ENCODE measurements around the gene KCNJ15.

Gene KCNJ15

GRCh38 chr21:38325731-38326420 lies 69.1 kb downstream of the KCNJ15 start:
- H3K4me1 ChIP-seq (ENCODE audit: low read length) = no peaks in the 10 kb centered on the region
- no peak overlapping the region for H3K9ac ChIP-seq (ENCODE audit: low read length)
- H3K27me3 ChIP-seq (ENCODE audit: low read depth, low read length) = no peaks in the 10 kb centered on the region
- H3K4me2 ChIP-seq (ENCODE audit: low read length) = no peak overlapping the region
- no peaks in the 10 kb centered on the region for H3K9me3 ChIP-seq (ENCODE audit: insufficient read depth, low read length)
- H3K79me2 ChIP-seq (ENCODE audit: low read length) = no peaks in the 10 kb centered on the region
- H3K36me3 ChIP-seq (replicated peaks; ENCODE audit: low read depth, low read length) = no peaks in the 10 kb centered on the region
- no peak overlapping the region for H3K27ac ChIP-seq (ENCODE audit: low read length)
- no peaks in the 10 kb centered on the region for H4K20me1 ChIP-seq (ENCODE audit: insufficient read depth, low read length)
- no peak overlapping the region for H2AFZ ChIP-seq (ENCODE audit: low read depth, low read length)
- no peak overlapping the region for H3K4me3 ChIP-seq (ENCODE audit: low read length)
- TF ChIP-seq CTCF (IDR thresholded peaks at IDR 0.05; ENCODE audit: low read depth, low read length) = no peak
- TF ChIP-seq EZH2phosphoT487 (IDR thresholded peaks at IDR 0.05; ENCODE audit: low read depth) = no peak

- Histone ChIP-seq H4K20me1 (ENCODE audit: insufficient read depth, low read length) (no peaks in the 10 kb centered on the region), H3K9ac (ENCODE audit: low read length) (no peak overlapping the region), H3K4me3 (ENCODE audit: low read length) (no peak overlapping the region), H3K79me2 (ENCODE audit: low read length) (no peaks in the 10 kb centered on the region), H3K4me1 (ENCODE audit: low read length) (no peaks in the 10 kb centered on the region), H3K9me3 (ENCODE audit: insufficient read depth, low read length) (no peaks in the 10 kb centered on the region), H3K27me3 (ENCODE audit: low read depth, low read length) (no peaks in the 10 kb centered on the region), H2AFZ (ENCODE audit: low read depth, low read length) (no peak overlapping the region), H3K36me3 (replicated peaks; ENCODE audit: low read depth, low read length) (no peaks in the 10 kb centered on the region), H3K4me2 (ENCODE audit: low read length) (no peak overlapping the region), H3K27ac (ENCODE audit: low read length) (no peak overlapping the region)
- TF ChIP-seq CTCF (IDR thresholded peaks at IDR 0.05; ENCODE audit: low read depth, low read length) (no peak), EZH2phosphoT487 (IDR thresholded peaks at IDR 0.05; ENCODE audit: low read depth) (no peak)
Observed at GRCh38 chr21:38326429-38326828, 69.6 kb downstream of the KCNJ15 start.

GRCh38 chr21:38326899-38327298 lies 70.1 kb downstream of the KCNJ15 start:
- no peak overlapping the region for H3K27ac ChIP-seq (ENCODE audit: low read length)
- no peaks in the 10 kb centered on the region for H3K4me1 ChIP-seq (ENCODE audit: low read length)
- H3K36me3 ChIP-seq (replicated peaks; ENCODE audit: low read depth, low read length) = no peaks in the 10 kb centered on the region
- no peak overlapping the region for H2AFZ ChIP-seq (ENCODE audit: low read depth, low read length)
- TF ChIP-seq CTCF (IDR thresholded peaks at IDR 0.05; ENCODE audit: low read depth, low read length) = no peak
- TF ChIP-seq EZH2phosphoT487 (IDR thresholded peaks at IDR 0.05; ENCODE audit: low read depth) = no peak
- H3K27me3 ChIP-seq (ENCODE audit: low read depth, low read length) = no peaks in the 10 kb centered on the region
- H4K20me1 ChIP-seq (ENCODE audit: insufficient read depth, low read length) = no peaks in the 10 kb centered on the region
- H3K9ac ChIP-seq (ENCODE audit: low read length) = no peak overlapping the region
- H3K79me2 ChIP-seq (ENCODE audit: low read length) = no peaks in the 10 kb centered on the region
- no peak overlapping the region for H3K4me2 ChIP-seq (ENCODE audit: low read length)
- no peak overlapping the region for H3K4me3 ChIP-seq (ENCODE audit: low read length)
- H3K9me3 ChIP-seq (ENCODE audit: insufficient read depth, low read length) = no peaks in the 10 kb centered on the region

GRCh38 chr21:38327984-38328383 lies 71.2 kb downstream of the KCNJ15 start:
- TF ChIP-seq CTCF (IDR thresholded peaks at IDR 0.05; ENCODE audit: low read depth, low read length) (no peak), EZH2phosphoT487 (IDR thresholded peaks at IDR 0.05; ENCODE audit: low read depth) (no peak)
- Histone ChIP-seq H2AFZ (ENCODE audit: low read depth, low read length) (no peak overlapping the region), H3K9me3 (ENCODE audit: insufficient read depth, low read length) (no peaks in the 10 kb centered on the region), H3K4me2 (ENCODE audit: low read length) (no peak overlapping the region), H3K36me3 (replicated peaks; ENCODE audit: low read depth, low read length) (no peaks in the 10 kb centered on the region), H3K27ac (ENCODE audit: low read length) (no peak overlapping the region), H3K27me3 (ENCODE audit: low read depth, low read length) (no peaks in the 10 kb centered on the region), H3K9ac (ENCODE audit: low read length) (no peak overlapping the region), H3K4me1 (ENCODE audit: low read length) (no peaks in the 10 kb centered on the region), H3K79me2 (ENCODE audit: low read length) (no peaks in the 10 kb centered on the region), H3K4me3 (ENCODE audit: low read length) (no peak overlapping the region), H4K20me1 (ENCODE audit: insufficient read depth, low read length) (no peaks in the 10 kb centered on the region)

All from OCI-LY3 (cell line).